Suprapubic skin (tissue), 4 donors: ENCODE data around the gene MARCHF10. TPM values are rescaled to one million over a fixed set of nuclear protein-coding genes. Genes with fewer than 3 reads are reported as not detected.

ENCODE experiments used
- DNase-seq, 2 donors: peaks; one replicate each; pipeline ENCODE4 v3.0.0-alpha.2; 2019; ENCODE audit warnings: low spot score in 2 of 2
- H3K27ac ChIP-seq: fragments of 200-600 bp; sonication (generic); one replicate; pipeline ENCODE4 v1.5.1; 2019
- H3K27me3 ChIP-seq: fragments of 200-600 bp; sonication (generic); one replicate; pipeline ENCODE4 v1.5.1; 2019
- H3K36me3 ChIP-seq: fragments of 200-600 bp; sonication (generic); one replicate; pipeline ENCODE4 v1.5.1; 2019
- H3K4me1 ChIP-seq: fragments of 200-600 bp; sonication (generic); one replicate; pipeline ENCODE4 v1.5.1; 2019
- H3K4me3 ChIP-seq: fragments of 200-600 bp; sonication (generic); one replicate; pipeline ENCODE4 v1.5.1; 2019; ENCODE audit warnings: mild to moderate bottlenecking
- H3K9me3 ChIP-seq: fragments of 200-600 bp; sonication (generic); one replicate; pipeline ENCODE4 v1.5.1; 2019
- EP300 ChIP-seq: sonication (generic); formaldehyde crosslinking; IDR thresholded peaks from one replicate; pipeline ENCODE4 v1.6.1; 2017; ENCODE audit warnings: antibody characterized with exemption
- POLR2A ChIP-seq, 2 donors: fragments of 450-650 bp; IDR thresholded peaks; one replicate each; pipeline ENCODE4 v1.6.1; 2017; ENCODE audit warnings: antibody characterized with exemption in 2 of 2, mild to moderate bottlenecking in 2 of 2, moderate library complexity in 2 of 2
- POLR2AphosphoS5 ChIP-seq, 3 donors: sonication (generic); formaldehyde crosslinking; IDR thresholded peaks; one replicate each; pipeline ENCODE4 v1.6.1; 2017; ENCODE audit warnings: antibody characterized with exemption in 3 of 3
- WGBS: methylation state at CpG from one replicate; pipeline ENCODE4 v1.1.5; 2018; 5-methylcytosine and 5-hydroxymethylcytosine counted together
- total RNA-seq, 4 donors: library from RNA; depleted of rRNA; stranded (reverse); fragments of >200 nt; gene quantifications; one replicate each; pipeline ENCODE4 v1.1.0, GENCODE V29; 2016
- TF ChIP-seq, protein P1 (sequence below), 2 donors: fragments of 200-600 bp in 1 of 2; fragments of 450-650 bp in 1 of 2; sonication (generic) in 1 of 2; IDR thresholded peaks; one replicate each; pipeline ENCODE4 v1.5.1; 2016 to 2019; ENCODE audit warnings: antibody characterized with exemption in 2 of 2, mild to moderate bottlenecking in 1 of 2, moderate library complexity in 1 of 2

Gene MARCHF10
- total RNA-seq, 4 donors from 2014 or later, result not detected

DNA sequence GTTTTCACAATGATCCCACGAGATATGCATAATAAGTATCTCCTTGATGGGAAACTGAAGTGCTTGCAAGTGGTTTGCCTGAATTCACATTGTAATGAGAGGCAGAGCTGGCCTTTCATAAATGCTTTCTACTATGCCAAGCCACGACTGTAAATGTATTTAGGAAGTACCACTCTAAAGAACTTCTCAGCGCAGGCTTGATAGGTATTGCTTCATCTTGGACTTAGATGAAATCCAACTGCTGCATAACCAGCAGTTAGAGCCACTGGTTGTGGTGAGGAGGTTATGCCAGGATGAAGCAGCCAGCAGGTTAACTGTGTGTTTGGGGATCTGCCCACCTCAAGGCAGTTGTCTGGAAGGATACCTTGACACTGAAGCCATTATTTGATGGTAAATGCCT is 26.8 kb downstream of the MARCHF10 start:
- no peak for DNase-seq
- Histone ChIP-seq H3K4me1 (peaks cover 29% of the 10 kb centered on the region), H3K9me3 (no peaks in the 10 kb centered on the region), H3K27me3 (peaks cover 4% of the 10 kb centered on the region), H3K4me3 (no peak overlapping the region), H3K36me3 (no peaks in the 10 kb centered on the region), H3K27ac (no peak overlapping the region)
- WGBS, result 75% methylated on average over 3 of the region's 3 CpGs
- TF ChIP-seq EP300 (no peak), POLR2AphosphoS5 (IDR thresholded peaks at IDR 0.05) (no peak), POLR2A (IDR thresholded peaks at IDR 0.05) (no peak)
- TF ChIP-seq, protein P1, sequence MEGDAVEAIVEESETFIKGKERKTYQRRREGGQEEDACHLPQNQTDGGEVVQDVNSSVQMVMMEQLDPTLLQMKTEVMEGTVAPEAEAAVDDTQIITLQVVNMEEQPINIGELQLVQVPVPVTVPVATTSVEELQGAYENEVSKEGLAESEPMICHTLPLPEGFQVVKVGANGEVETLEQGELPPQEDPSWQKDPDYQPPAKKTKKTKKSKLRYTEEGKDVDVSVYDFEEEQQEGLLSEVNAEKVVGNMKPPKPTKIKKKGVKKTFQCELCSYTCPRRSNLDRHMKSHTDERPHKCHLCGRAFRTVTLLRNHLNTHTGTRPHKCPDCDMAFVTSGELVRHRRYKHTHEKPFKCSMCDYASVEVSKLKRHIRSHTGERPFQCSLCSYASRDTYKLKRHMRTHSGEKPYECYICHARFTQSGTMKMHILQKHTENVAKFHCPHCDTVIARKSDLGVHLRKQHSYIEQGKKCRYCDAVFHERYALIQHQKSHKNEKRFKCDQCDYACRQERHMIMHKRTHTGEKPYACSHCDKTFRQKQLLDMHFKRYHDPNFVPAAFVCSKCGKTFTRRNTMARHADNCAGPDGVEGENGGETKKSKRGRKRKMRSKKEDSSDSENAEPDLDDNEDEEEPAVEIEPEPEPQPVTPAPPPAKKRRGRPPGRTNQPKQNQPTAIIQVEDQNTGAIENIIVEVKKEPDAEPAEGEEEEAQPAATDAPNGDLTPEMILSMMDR (IDR thresholded peaks at IDR 0.05), result no peak

GRCh38 chr17:62780951-62781350 is 27.2 kb downstream of the MARCHF10 start:
- WGBS, result 87% methylated on average over 6 of the region's 6 CpGs
- H3K4me3 ChIP-seq, result no peak overlapping the region
- H3K9me3 ChIP-seq, result no peaks in the 10 kb centered on the region
- peaks cover 29% of the 10 kb centered on the region for H3K4me1 ChIP-seq
- no peak for DNase-seq
- no peak overlapping the region for H3K27ac ChIP-seq
- peaks cover 4% of the 10 kb centered on the region for H3K27me3 ChIP-seq
- no peaks in the 10 kb centered on the region for H3K36me3 ChIP-seq
- TF ChIP-seq POLR2A (IDR thresholded peaks at IDR 0.05), result no peak
- TF ChIP-seq, protein P1 (IDR thresholded peaks at IDR 0.05), result no peak
- TF ChIP-seq POLR2AphosphoS5 (IDR thresholded peaks at IDR 0.05), result no peak
- no peak for TF ChIP-seq EP300

DNA sequence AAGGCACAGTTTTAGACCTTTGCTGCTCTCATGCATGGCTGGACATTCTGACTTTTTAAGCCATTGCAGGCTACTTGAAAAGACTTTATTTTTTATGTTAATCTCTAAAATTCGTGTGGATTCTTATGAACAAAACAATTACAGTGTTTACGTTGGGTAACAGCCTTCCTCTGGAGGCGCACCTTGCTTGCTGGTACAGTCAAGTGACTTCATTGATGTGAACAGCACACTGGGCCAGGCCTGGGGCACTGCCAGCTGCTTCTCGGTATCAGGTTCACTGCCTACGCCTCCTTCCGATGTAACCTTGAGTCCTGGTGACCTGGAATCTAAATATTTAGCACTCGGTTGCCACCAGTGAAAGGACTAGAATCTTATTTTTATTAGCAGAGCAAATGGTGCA is 27.8 kb downstream of the MARCHF10 start:
- no peaks in the 10 kb centered on the region for H3K36me3 ChIP-seq
- 54% methylated on average over 7 of the region's 7 CpGs for WGBS
- peaks cover 4% of the 10 kb centered on the region for H3K27me3 ChIP-seq
- no peaks in the 10 kb centered on the region for H3K9me3 ChIP-seq
- peaks cover 29% of the 10 kb centered on the region for H3K4me1 ChIP-seq
- H3K4me3 ChIP-seq, result no peak overlapping the region
- H3K27ac ChIP-seq, result peak overlapping the region; percentile 73
- DNase-seq, result peak in 1 of 2 donors; percentile 24
- TF ChIP-seq EP300, result no peak
- TF ChIP-seq, protein P1 (IDR thresholded peaks at IDR 0.05), result peak in 1 of 2 donors; percentile 7

GRCh38 chr17:62778990-62779681 is 29.0 kb downstream of the MARCHF10 start:
- no peaks in the 10 kb centered on the region for H3K36me3 ChIP-seq
- H3K27me3 ChIP-seq, result peaks cover 6% of the 10 kb centered on the region
- 31% methylated on average over 21 of the region's 21 CpGs for WGBS
- H3K9me3 ChIP-seq, result no peaks in the 10 kb centered on the region
- peak overlapping the region; percentile 73 for H3K27ac ChIP-seq
- no peak overlapping the region for H3K4me3 ChIP-seq
- H3K4me1 ChIP-seq, result peaks cover 29% of the 10 kb centered on the region
- peak; percentile 69 for DNase-seq
- TF ChIP-seq EP300, result no peak
- TF ChIP-seq POLR2A (IDR thresholded peaks at IDR 0.05), result no peak
- peak in 2 of 3 donors; percentile 39 to 59 for TF ChIP-seq POLR2AphosphoS5 (IDR thresholded peaks at IDR 0.05)
- TF ChIP-seq, protein P1 (IDR thresholded peaks at IDR 0.05), result no peak

- DNase-seq, result no peak
- Histone ChIP-seq H3K27me3 (peaks cover 9% of the 10 kb centered on the region), H3K9me3 (no peaks in the 10 kb centered on the region), H3K36me3 (no peaks in the 10 kb centered on the region), H3K4me3 (no peak overlapping the region), H3K4me1 (peaks cover 22% of the 10 kb centered on the region), H3K27ac (no peak overlapping the region)
- 97% methylated on average over 4 of the region's 4 CpGs for WGBS
- TF ChIP-seq POLR2A (IDR thresholded peaks at IDR 0.05) (no peak), EP300 (no peak), POLR2AphosphoS5 (IDR thresholded peaks at IDR 0.05) (no peak)
- TF ChIP-seq, protein P1 (IDR thresholded peaks at IDR 0.05), result no peak
These were observed 32.2 kb downstream of the MARCHF10 start for GRCh38 chr17:62775876-62776275.
